A673 (cell line): Measurements from ENCODE around the gene USP34.

Experiments
- EZH2 ChIP-seq: fragments of 200-600 bp; sonication (generic); IDR thresholded peaks from 2 replicates; pipeline ENCODE4 v1.6.1; 2017; ENCODE audit warnings: borderline replicate concordance, low read depth, mild to moderate bottlenecking, mixed read lengths, antibody characterized with exemption, low read length; ENCODE audit not compliant: poor library complexity, severe bottlenecking
- TF ChIP-seq, protein P1 (sequence below): fragments of 300-800, 200-600 bp; sonication (generic); conservative IDR thresholded peaks from 2 replicates; pipeline ENCODE4 v1.5.1; 2017; ENCODE audit warnings: low read depth, mild to moderate bottlenecking, antibody characterized with exemption, low read length, moderate library complexity, mixed read lengths

GRCh38 chr2:61437170-61437569, 33.7 kb downstream of the USP34 start:
- TF ChIP-seq, protein P1, sequence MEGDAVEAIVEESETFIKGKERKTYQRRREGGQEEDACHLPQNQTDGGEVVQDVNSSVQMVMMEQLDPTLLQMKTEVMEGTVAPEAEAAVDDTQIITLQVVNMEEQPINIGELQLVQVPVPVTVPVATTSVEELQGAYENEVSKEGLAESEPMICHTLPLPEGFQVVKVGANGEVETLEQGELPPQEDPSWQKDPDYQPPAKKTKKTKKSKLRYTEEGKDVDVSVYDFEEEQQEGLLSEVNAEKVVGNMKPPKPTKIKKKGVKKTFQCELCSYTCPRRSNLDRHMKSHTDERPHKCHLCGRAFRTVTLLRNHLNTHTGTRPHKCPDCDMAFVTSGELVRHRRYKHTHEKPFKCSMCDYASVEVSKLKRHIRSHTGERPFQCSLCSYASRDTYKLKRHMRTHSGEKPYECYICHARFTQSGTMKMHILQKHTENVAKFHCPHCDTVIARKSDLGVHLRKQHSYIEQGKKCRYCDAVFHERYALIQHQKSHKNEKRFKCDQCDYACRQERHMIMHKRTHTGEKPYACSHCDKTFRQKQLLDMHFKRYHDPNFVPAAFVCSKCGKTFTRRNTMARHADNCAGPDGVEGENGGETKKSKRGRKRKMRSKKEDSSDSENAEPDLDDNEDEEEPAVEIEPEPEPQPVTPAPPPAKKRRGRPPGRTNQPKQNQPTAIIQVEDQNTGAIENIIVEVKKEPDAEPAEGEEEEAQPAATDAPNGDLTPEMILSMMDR, result no peak
- TF ChIP-seq EZH2, result no peak
